Measurements from ENCODE around the gene GREB1L.

DNA sequence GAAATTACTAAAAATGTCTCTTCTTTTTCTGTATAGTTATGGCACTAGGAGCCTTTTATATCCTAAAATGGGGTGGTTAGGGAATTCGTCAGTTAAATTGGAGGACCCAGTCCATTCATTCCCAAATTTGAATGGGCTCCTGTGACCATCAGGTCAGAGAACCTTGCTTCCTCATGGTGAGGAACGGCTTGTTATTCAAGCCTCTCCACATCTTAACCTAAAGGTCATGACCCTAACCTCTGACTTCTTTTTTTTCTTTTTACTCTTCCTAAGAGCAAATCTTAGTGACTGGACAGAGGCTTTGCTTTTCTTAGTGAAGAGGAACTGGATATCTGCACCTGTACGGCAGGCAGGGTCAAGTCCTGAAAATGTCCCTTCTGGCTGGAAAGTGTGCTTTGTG lies 53.1 kb downstream of the GREB1L start:
- TF ChIP-seq, protein P1, sequence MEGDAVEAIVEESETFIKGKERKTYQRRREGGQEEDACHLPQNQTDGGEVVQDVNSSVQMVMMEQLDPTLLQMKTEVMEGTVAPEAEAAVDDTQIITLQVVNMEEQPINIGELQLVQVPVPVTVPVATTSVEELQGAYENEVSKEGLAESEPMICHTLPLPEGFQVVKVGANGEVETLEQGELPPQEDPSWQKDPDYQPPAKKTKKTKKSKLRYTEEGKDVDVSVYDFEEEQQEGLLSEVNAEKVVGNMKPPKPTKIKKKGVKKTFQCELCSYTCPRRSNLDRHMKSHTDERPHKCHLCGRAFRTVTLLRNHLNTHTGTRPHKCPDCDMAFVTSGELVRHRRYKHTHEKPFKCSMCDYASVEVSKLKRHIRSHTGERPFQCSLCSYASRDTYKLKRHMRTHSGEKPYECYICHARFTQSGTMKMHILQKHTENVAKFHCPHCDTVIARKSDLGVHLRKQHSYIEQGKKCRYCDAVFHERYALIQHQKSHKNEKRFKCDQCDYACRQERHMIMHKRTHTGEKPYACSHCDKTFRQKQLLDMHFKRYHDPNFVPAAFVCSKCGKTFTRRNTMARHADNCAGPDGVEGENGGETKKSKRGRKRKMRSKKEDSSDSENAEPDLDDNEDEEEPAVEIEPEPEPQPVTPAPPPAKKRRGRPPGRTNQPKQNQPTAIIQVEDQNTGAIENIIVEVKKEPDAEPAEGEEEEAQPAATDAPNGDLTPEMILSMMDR (IDR thresholded peaks at IDR 0.05; ENCODE audit: insufficient read depth, low read length): no peak
- TF ChIP-seq POLR2AphosphoS5 (IDR thresholded peaks at IDR 0.05; ENCODE audit: low read depth) (no peak), SPI1 (IDR thresholded peaks at IDR 0.05; ENCODE audit: borderline replicate concordance, low read depth) (no peak), REST (IDR thresholded peaks at IDR 0.05; ENCODE audit: insufficient replicate concordance, low read depth) (no peak)

Data from HL-60 (cell line).